ENCODE results near the gene PLA2G2F.

PLA2G2F gene

DNA sequence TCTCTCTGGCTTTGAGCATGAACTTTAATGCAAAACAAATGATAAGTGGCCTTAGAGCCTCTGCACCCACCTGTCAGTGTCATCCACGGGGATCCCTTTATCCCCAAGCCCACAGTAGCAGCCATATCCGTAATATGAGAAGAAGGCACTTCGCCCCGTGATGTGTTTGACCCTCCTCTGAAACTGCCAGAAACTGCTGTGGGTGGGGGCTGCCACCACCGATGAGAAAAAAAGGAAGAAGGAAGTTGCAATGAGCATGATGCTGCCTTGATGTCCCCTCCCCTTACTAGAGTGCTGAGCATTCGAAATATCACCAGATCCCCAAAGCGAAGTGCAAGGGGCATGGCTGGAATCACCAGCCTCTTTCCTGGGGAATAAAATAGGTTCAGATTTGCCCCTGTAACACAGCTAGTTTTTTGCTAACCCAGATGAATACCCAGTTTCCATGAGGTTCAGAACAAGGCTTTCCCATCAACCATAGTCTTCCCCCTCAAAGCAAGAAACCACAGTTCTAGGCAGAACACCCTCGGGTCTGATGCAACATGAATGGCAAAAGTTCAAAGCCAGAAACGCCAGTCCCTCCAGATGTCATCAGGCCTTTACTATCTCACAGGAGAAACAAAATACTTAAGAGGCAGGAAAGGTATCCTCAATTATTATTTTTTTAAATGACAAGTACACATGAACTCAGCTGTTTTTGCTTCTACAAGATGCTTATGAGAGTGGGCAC is 36.0 kb downstream of the PLA2G2F start:
- DNase-seq, result no peak

DNA sequence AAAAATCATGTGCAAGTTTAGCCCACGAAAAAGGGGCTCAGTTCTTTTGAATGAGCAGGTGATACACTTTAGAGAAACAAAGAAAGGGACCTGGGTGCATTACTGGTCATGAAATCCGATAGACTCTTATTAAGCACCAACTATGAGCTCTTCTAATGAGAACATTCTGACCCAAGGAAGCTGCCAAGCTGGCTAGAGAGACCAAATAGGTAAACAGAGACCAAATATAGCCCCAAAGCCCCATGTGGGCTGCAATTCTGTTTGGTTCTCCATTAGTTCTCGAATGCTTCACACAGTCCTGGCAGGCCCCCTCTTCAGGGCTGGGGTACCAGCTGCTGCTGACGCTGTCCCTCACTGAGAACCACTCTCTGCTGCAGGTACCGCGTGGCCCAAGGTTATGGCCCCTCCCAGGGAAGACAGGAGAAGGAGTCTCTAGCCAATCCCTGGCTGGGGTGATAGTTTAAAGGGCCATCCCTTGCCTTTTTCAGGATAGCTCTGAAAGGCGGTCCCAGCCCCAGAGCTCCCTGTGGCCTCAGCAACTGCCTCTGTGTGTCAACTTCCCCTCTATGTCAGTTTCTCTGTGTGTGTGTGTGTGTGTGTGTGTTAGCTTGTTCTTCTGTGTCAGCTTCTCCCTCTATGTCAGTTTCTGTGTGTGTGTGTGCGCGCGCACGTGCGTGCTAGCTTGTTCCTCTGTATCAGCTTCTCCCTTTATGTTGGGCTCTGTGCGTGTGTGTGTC is 39.7 kb downstream of the PLA2G2F start:
- no peak for DNase-seq

DNA sequence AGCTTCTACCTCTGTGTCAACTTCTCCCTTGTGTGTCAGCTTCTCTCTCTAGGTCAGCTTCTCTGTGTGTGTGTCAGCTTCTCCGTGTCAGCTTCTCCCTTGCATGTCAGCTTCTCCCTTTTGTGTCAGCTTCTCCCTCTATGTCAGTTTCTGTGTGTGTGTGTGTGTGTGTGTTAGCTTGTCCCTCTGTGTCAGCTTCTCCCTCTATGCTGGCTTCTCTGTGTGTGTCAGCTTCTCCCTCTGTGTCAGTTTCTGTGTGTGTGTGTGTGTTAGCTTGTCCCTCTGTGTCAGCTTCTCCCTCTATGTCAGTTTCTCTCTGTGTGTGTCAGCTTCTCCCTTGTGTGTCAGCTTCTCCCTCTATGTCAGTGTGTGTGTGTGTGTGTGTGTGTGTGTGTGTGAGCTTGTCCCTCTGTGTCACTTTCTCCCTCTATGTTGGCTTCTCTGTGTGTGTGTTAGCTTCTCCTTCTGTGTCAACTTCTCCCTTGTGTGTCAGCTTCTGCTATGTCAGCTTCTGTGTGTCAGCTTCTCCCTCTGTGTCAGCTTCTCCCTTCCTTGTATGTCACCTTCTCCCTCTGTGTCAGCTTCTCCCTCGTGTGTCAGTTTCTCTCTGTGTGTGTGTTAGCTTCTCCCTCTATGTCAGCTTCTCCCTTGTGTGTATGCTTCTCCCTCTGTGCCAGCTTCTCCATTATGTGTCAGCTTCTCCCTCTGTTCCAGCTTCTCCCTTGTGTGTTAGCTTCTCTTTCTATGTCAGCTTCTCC is 40.4 kb downstream of the PLA2G2F start:
- DNase-seq, result no peak

DNA sequence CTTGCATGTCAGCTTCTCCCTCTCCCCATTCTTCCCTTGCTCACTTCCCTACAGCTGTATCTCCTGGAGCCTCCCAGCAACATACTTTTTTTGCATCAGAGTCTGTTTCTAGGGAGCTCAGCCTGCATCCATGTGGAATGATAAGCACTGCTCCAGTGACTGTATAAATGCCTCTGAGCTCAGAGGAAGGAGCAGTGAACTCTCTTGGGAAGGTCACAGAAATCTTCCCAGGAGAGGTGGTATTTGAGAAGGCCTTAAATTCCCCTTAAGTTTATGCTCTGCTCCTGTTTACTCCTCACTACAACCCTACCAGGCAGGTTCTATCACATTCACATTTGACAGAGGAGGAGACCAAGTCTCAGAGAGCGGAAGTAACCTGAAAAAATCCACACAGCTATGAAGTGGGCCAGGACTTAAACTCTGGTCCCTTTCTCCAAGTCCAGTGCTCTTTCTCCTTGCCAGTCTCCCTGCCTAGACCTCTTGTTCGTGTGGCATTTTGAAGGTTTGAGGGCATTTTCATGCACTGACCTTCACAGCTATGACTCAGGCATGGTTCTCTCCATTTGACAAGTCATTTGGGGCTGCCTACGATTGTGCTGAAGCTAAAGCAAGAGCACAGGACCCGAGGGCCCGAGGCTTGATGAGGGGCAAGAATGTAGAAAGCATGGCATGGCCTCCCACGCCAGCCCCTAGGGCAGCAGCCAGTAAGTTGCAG is 41.2 kb downstream of the PLA2G2F start:
- DNase-seq, result no peak

DNA sequence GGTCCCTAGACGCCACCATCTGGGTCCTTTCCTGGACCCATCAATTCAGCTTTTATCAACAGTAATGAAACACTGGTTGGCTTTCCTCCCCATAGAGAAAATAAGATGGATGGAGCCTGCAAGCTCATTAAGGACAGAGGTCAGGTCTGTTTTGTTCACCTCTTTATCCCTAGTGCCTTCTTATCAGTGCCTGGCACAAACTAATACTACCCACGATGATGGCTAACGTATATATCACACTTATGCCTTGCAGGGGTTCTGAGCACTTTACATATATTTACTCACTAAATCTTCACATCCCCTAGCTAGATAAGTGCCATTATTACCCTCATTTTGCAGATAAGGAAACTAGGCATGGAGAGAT is 41.7 kb downstream of the PLA2G2F start:
- DNase-seq, result no peak

DNA sequence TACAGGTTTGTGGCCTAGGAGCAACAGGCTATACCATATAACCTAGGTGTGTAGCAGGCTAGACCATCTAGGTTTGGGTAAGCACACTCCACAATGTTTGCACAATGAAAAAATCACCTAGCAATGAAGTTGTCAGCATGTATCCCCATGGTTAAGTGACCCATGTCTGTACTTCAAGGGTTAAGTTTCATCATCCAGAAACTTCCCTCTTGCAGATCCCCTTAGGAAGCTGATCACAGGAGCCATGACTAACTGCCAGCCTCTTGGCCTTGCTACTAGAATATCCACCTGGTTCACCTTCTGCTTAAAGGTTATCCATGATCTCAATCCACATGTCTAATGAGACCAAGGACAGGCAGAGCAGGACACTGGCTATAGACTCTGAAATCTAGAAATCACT is 43.3 kb downstream of the PLA2G2F start:
- no peak for DNase-seq

DNA sequence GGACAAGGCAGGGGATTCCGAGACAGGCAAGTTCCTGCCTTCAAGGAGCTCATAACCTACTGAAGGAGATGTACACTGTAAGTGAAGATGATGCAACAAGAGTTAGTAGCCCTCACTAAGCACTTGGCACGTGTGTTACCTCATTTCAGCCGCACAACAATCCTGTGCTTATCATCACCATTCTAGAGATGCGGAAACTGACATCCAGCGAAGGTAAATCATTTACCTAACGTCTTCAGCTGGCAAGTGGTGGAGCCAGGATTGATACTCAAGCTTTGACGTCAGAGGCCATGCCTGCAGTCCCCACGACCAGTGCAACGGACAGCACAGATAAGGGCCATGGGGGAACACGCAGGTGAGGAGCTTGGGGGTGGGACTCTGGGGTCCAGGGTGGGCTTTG is 43.9 kb downstream of the PLA2G2F start:
- no peak for DNase-seq

DNA sequence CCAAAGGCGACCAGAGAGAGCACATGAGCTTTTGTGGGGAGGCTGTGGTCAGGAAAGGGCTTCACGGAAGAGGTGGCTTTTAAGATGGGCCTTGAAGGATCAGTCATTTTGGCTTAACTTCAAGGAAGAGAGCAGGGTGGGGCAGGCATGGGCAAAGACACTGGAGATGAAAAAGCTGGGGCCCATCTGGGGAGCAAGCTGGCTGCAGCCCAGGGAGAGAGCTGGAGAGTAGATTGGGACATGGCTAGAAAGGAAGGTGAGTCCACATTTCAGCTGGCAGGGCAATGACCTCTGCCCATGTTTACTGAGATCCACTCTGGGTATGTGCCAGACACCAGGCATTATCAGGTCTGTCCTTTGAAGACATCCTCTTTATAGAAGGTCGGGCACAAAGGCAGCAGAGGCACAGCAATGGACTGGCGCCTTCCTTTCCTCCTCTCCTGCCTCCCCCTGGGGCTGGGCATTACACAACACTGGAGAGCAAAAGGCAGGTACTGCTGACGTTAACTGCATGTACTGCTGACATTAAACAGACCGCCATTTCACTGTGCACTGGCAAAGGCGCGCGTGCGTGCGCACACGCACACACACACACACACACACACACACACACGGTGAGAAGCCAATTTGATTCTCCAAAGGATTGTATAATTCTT is 44.6 kb downstream of the PLA2G2F start:
- no peak for DNase-seq

DNA sequence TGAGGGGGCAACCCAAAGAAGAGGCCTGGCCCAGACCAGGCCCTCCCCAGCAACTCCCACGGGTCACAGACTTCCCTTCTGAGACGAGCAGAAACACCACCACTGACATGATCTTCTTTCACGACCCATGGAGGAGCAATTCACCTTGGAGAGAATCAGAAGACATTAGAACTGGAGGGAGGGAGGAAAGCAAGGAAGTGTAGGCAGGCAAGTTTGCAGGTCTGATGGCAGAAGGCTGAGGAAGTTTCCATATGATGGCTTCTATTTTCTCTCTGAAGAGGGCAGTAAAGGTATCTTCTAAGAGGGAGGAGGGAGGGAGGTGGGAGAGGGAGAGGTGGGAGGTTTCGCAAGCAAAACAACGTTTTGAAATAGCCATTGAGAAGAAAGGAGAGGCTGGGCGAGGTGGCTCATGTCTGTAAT is 45.4 kb downstream of the PLA2G2F start:
- no peak for DNase-seq

DNA sequence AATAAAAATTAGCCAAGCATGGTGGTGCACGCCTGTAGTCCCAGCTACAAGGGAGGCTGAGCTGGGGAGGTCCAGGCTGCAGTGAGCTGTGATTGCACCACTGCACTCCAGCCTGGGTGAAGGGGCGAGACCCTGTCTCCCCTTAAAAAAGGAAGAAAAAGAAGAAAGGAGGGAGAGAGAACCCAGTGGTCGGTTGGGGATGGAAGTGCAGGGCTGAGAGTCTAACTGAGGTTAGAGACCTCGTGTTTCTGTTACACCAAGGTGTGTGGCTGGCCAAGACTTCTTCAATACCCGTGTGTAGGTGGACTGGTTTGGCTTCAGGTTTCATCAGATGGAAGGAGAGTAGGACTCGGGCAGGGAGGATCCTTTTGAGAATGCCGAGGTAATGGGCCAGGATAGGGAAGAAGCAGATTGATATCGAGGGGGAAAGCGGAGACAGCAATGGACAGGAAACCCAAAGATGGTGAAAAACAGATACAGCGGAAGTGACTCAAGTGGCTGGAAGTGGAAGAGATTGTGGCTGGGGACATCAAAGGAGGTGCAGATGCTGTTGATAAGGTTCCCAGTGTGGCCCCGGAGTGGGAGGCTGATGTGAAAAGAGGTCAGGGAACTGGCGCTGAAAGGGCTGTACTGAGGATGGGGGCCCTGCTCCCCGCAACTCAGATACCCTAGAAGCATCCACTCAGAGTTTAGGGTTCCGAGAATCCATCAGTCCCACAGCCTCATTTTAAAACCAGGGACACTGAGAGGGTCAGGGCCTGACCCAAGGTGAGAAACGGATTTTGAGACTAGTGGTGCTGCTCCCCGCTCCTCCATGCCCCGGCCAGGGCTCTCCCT is 46.1 kb downstream of the PLA2G2F start:
- peak in 2 of 4 experiments; percentile 15 to 22 for DNase-seq

DNA sequence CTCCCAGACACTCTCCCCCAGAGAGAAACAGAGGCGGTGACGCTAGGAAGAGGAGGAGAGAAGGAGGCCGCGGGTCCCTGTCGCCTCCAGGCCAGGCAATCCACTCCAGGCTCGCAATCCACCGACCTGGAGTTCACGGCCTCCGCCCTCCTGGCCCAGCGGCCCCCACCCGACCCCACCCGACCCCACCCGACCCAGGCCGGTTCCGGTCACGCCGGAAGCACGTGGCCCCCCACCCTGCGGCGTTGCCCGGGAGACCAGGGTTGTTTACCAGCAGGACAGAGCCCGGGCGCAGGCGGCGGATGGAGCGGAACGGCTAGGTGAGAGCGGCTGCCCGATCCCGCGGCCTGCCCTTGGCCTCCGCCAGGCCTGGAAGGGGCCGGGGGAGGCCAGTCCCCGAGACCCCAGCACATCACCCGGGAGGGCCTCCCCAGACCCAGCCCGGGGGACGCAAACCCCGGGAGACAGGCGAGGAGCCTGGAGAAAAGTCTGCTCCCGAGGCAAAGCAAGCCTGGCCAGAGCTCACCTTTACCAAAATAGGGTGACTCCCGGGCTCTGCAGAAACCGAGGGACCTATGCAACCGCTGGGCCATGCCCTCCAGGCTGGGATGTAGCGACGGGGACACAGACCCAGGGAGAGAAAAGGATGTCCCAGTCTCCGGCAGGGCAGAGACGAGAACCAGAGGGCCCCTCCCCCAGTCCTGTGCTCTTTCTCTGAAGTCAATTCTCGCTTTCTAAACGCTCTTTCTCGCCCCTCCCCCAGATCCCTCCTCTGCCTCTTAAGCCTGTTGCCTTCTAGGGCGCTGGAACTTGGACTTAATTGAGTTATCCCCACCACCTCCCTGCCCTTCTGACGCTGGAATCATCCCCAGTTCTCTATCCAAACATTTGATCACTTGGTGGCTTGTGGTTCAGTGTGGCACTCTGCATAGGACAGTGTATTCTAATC is 47.0 kb downstream of the PLA2G2F start, which contains the start of the genes PLA2G2C and UBXN10:
TSS of gene PLA2G2C (minus strand) at position 685 of the 949 bp plus-strand sequence. CDS start 9,155 bp downstream, outside the sequence.
TSS of gene UBXN10 (plus strand) at position 263 of the 949 bp plus-strand sequence. CDS start 4,466 bp downstream, outside the sequence.
- DNase-seq, result peak; percentile 10 to 29 (median 20)

DNA sequence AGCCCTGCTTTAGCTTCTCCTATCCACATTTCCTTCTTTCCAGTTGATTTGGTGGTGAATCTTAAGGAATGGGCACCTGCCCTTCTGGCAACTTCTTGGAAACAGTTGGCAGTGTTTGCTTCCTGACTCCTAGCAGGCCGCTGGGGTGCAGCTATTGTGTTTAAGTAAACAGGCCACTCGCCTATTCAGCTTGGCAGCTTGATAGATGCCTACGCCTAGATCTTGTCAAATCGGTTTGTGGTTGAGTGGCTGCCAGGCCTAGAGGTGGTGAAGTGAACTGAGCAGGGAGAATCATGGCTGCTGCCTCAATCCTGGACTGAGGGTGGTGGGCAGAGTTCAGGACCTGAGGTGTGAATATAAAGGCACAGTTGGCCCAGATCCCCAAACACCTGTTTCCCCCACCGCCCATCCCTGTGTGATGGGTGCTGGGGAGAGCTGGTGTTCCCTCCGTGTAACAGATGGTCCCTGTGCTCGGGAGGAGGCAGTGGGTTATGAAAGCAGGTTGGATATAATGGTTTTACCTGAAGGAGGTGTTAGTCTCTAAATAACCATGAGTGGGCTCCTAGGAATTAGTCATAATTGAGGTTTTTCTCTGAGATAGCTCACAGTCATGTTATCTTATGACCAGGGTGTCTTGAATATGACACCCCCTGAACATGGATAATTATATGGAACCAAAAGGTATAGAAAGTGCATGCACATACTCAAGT is 48.1 kb downstream of the PLA2G2F start:
- DNase-seq, result no peak

DNA sequence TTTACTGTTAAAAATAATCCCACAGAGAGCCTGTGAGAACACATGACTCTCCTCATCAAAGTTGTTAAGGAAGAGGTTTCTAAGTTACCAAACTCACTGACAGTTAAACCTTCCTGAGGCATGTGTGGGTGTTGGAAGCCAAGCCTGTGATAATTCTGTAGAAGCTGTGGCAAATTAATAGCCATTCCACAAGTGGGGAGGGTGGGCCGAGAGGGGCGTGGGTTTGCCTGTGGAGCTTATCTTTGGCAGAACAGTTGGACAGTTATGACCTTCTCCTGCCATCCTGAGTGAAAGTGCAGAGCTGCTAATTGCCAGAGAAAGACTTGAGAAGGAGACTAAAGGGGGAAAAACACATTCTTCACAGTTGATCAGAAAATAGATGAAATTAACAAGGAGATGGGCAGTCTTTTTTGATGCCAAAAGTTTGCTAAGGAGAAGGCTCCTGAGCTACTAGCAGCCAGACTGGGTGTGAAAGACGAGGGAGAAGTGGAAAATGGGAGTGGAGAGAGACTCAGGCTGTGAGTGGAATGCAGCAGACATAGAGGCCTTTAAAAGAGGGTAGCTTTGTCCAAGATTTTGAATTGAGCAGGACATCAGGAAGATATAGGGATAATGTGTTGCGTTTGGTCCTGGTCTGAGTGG is 48.8 kb downstream of the PLA2G2F start:
- no peak for DNase-seq

DNA sequence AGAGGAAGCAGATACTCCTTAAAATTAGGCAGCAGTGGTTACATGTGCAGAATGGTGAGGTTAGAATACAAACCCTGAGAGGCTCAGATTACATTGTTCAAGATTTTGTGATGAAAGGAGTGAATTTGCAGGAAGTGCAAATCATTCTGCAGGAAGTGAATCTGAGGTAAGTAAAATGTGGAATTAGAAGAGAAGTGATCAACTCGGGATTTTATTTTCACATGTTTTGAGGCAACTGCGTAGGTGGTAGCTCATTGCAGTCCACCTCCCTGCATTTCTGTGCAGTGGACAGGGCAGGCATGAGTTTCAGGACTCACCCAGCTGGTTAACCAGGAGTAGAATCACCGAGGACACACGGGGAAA is 49.3 kb downstream of the PLA2G2F start:
- no peak for DNase-seq

DNA sequence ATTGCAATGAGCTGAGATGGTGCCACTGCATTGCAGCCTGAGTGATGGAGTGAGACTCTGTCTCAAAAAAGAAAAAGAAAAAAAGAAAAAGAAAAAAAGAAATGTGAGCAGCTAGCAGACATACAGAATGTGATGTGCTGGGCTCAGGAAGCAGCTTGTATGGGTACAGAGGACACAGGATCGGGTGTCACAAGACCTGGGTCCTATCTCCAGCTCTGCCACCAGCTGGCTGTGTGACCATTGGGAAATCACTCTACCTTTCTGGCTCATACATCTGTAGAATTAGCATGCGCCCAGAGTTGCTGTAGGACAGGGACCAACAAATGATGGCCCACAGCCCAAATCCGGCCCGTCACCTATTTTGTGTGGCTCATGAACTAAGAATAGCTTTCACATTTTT is 50.5 kb downstream of the PLA2G2F start:
- DNase-seq, result no peak

DNA sequence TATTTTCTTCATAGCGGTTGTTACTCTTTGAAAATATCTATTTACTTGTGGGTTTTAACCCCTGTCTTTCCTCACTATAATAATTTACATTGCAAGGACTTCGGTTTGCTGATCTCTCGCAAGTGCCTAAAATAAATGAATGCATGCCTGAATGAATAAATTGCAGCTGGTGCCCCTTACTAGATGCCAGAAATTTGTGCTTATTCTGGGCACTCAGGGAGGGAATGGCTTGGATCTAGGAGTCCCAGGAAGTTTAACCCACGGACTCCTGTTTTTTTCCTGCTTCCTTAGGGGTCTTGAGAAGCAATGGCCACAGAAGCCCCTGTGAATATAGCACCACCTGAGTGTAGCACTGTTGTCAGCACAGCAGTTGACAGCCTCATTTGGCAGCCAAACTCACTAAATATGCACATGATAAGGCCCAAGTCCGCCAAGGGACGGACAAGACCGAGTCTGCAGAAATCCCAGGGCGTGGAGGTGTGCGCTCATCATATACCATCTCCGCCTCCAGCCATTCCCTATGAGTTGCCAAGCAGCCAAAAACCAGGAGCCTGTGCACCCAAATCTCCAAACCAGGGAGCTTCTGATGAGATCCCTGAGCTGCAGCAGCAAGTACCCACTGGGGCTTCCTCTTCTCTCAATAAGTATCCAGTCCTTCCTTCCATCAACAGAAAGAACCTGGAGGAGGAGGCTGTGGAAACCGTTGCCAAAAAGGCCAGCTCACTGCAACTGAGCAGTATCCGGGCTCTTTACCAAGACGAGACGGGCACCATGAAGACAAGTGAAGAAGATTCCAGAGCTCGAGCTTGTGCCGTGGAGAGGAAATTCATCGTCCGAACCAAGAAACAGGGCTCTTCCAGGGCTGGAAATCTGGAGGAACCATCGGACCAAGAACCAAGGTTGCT is 51.4 kb downstream of the PLA2G2F start:
- DNase-seq, result no peak

DNA sequence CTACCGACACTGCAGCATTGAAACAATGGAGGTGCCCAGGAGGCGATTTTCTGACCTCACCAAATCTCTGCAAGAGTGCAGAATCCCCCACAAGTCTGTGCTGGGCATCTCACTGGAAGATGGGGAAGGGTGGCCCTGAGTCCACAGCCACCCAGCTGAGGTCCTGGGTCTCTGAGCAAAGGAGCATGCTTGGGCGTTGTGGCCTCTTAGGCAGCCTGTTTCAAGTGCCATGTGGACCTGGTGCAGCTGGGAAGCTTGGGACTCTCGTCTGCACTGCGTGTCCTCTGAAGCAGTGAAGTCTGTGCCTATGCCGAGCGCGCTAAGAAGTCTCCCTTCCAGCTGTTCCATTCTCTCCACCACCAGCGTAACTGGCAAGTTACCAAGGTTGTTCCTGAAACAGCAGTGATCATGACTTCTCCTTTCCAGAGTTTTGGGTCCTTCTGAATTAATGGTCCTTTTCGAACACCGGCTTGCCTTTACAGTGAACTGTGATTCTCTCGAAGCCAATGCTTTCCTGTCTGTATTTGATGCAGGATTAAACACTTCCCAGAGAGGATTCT is 52.2 kb downstream of the PLA2G2F start:
- no peak for DNase-seq

DNA sequence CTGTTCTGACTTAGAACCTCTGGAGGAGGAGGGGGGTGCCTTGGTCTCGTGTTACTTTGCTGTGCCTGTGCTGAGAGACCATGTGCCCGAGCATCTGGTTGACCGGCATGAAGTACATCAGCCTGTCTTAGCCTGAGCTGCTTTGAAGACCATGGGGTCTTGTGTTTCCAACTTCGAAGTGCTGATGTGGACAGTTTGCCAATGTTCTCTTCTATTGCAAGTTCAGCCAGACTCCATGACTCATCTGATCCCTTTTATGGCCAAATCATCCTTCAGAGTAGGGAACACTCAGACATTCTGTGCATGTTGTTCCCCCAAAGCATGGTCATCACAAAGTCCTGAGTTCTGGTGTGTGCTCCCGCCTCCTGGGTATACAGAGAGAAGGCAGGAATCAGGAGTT is 53.2 kb downstream of the PLA2G2F start:
- DNase-seq, result no peak

Measured in activated CD4-positive, CD25-positive, alpha-beta regulatory T cell (primary cell).